Keratinocyte (primary cell): ENCODE data around the gene B9D2.

Experiments used
- EZH2 ChIP-seq: IDR thresholded peaks from one replicate; pipeline ENCODE4 v1.6.1; 2012; ENCODE audit warnings: inconsistent platforms, mild to moderate bottlenecking, low read length, moderate library complexity
- TF ChIP-seq, protein P1 (sequence below), 3 experiments: IDR thresholded peaks in 1 of 3; conservative IDR thresholded peaks in 1 of 3; optimal IDR thresholded peaks in 1 of 3; 2 replicates in 2 of 3; 3 replicates in 1 of 3; pipeline versions ENCODE3 to v1.5.1; 2011; ENCODE audit warnings: low read length in 3 of 3, mild to moderate bottlenecking in 3 of 3, moderate library complexity in 2 of 3, control low read depth in 1 of 3, inconsistent platforms in 1 of 3; ENCODE audit not compliant: insufficient read depth in 2 of 3; ENCODE audit errors: extremely low read depth in 1 of 3

DNA sequence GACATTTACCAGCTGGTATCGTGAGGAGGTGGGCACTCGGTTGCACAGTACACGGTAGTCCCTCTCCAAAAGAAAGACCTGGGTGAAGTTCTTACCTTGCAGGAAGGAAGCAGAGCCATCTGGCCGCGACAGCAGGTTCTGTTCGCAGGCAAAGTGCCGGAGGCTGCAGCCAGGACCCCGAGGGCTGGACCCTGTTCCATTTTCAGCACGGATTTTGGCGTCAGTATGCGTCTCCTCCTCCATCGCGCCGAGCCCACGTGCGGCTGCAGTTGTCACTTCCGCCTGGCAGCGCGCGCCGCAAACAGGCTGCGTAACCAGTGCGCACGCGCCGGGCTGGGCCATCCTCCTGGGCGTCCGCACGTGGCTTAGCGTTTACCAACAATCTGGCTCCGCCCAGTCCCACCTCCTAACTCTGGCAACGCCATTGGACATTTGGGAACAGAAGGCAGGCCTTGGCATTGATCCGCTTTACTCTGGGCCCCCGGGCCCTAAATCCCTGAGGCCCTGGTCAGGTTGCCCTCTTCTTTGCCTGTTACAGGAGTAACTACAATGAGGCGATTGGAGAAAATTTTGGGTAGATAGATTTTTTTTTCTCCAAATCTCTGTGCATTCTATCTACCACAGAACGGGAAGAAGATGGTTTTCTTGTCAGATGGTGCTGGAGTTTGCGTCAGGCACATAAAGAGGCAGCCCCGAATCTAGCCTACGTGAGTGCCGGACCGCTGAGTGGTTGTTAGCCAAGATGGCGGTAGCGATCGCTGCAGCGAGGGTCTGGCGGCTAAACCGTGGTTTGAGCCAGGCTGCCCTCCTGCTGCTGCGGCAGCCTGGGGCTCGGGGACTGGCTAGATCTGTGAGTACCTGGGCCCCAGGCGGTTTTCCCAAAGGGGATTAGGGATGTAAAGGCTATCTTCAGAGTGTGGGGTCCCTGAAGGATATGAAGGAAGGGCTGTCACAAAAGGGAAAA, 33.4 kb upstream of the B9D2 start, which contains the start of the genes BCKDHA and EXOSC5:
- TF ChIP-seq, protein P1, sequence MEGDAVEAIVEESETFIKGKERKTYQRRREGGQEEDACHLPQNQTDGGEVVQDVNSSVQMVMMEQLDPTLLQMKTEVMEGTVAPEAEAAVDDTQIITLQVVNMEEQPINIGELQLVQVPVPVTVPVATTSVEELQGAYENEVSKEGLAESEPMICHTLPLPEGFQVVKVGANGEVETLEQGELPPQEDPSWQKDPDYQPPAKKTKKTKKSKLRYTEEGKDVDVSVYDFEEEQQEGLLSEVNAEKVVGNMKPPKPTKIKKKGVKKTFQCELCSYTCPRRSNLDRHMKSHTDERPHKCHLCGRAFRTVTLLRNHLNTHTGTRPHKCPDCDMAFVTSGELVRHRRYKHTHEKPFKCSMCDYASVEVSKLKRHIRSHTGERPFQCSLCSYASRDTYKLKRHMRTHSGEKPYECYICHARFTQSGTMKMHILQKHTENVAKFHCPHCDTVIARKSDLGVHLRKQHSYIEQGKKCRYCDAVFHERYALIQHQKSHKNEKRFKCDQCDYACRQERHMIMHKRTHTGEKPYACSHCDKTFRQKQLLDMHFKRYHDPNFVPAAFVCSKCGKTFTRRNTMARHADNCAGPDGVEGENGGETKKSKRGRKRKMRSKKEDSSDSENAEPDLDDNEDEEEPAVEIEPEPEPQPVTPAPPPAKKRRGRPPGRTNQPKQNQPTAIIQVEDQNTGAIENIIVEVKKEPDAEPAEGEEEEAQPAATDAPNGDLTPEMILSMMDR (optimal IDR thresholded peaks at IDR 0.05 in 1 of 3, IDR thresholded peaks at IDR 0.05 in 1 of 3, conservative IDR thresholded peaks at IDR 0.05 in 1 of 3; ENCODE audit: extremely low read depth in 1 of 3, insufficient read depth in 2 of 3, low read length in 3 of 3) = no peak
- TF ChIP-seq EZH2 = no peak
